Breast epithelium (tissue), 4 donors: ENCODE results near the gene ATAD1. TPM values are rescaled to one million over a fixed set of nuclear protein-coding genes. Genes with fewer than 3 reads are reported as not detected.

ENCODE experiments used
- DNase-seq, 2 donors: peaks; one replicate each; pipeline ENCODE4 v3.0.0-alpha.2; 2019; ENCODE audit warnings: low spot score in 2 of 2
- H3K27ac ChIP-seq, 2 donors: fragments of 200-600 bp; sonication (generic) in 1 of 2; one replicate each; pipeline ENCODE4 v1.5.1; 2016 to 2019; ENCODE audit warnings: mild to moderate bottlenecking in 1 of 2
- H3K27me3 ChIP-seq, 2 donors: fragments of 200-600 bp; sonication (generic) in 1 of 2; one replicate each; pipeline versions ENCODE4 v1.5.1 to v1.6.0; 2017 to 2019; ENCODE audit warnings: control low read depth in 1 of 2, mild to moderate bottlenecking in 1 of 2
- H3K36me3 ChIP-seq: fragments of 200-600 bp; one replicate; pipeline ENCODE4 v1.5.1; 2019
- H3K4me1 ChIP-seq, 2 donors: fragments of 200-600 bp; sonication (generic); one replicate each; pipeline ENCODE4 v1.5.1; 2016 to 2019; ENCODE audit warnings: control low read depth in 1 of 2
- H3K4me3 ChIP-seq, 3 donors: fragments of 200-600 bp; sonication (generic); 1 replicate in 2 of 3; 2 replicates in 1 of 3; pipeline ENCODE4 v1.5.1; 2016 to 2019; ENCODE audit warnings: mild to moderate bottlenecking in 3 of 3, moderate library complexity in 2 of 3
- H3K9me3 ChIP-seq, 2 donors: fragments of 200-600 bp; sonication (generic) in 1 of 2; one replicate each; pipeline ENCODE4 v1.5.1; 2016 to 2019; ENCODE audit warnings: control low read depth in 1 of 2
- CTCF ChIP-seq, 3 donors: fragments of 450-650 bp; IDR thresholded peaks; one replicate each; pipeline ENCODE4 v1.5.1; 2016 to 2017; ENCODE audit warnings: antibody characterized with exemption in 3 of 3, mild to moderate bottlenecking in 3 of 3, moderate library complexity in 3 of 3
- POLR2A ChIP-seq: fragments of 450-650 bp; IDR thresholded peaks from one replicate; pipeline ENCODE4 v1.6.1; 2016; ENCODE audit warnings: antibody characterized with exemption, mild to moderate bottlenecking, moderate library complexity
- POLR2AphosphoS5 ChIP-seq, 3 donors: sonication (generic); formaldehyde crosslinking; IDR thresholded peaks; one replicate each; pipeline ENCODE4 v1.6.1; 2017; ENCODE audit warnings: antibody characterized with exemption in 3 of 3
- intact Hi-C: fragments of 100-400 bp; cut with DNase I; formaldehyde crosslinking; loops from one replicate; pipeline ENCODE4 v1.15.1; 2023; ENCODE audit warnings: low total_unique reads
- total RNA-seq, 3 donors: library from RNA; depleted of rRNA; stranded (reverse); fragments of >200 nt; gene quantifications; one replicate each; pipeline ENCODE4 v1.1.0, GENCODE V29; 2016

ATAD1 gene
- total RNA-seq, 3 donors from 2014 or later: 40.6 to 49.6 (median 41.0) TPM

GRCh38 chr10:87782721-87783120 lies 35.3 kb downstream of the ATAD1 start:
- intact Hi-C loops: no loop called here
- Histone ChIP-seq H3K4me1 (no peaks in the 10 kb centered on the region), H3K27ac (no peak overlapping the region), H3K9me3 (no peaks in the 10 kb centered on the region), H3K4me3 (no peak overlapping the region), H3K36me3 (no peaks in the 10 kb centered on the region), H3K27me3 (no peaks in the 10 kb centered on the region)
- no peak for DNase-seq
- no peak for TF ChIP-seq POLR2A
- no peak for TF ChIP-seq POLR2AphosphoS5 (IDR thresholded peaks at IDR 0.05)
- TF ChIP-seq CTCF (IDR thresholded peaks at IDR 0.05): no peak

DNA sequence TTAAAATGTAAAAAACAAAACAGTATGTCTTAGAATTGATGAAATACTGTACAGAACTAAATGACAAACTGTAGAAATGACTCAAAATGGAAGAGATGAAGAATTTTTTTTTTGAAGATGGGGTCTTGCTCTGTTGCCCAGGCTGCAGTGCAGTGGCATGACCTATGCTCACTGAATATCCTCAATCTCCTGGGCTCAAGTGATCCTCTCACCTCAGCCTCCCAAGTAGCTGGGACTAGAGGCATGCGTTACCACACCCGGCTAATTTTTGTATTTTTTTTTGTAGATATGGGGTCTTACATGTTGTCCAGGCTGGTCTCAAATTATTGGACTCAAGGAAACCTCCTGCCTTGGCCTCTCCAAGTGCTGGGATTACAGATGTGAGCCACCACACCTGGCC lies 36.5 kb downstream of the ATAD1 start:
- H3K27me3 ChIP-seq: no peaks in the 10 kb centered on the region
- TF ChIP-seq POLR2AphosphoS5 (IDR thresholded peaks at IDR 0.05) (no peak), CTCF (IDR thresholded peaks at IDR 0.05) (no peak), POLR2A (no peak)
- H3K27ac ChIP-seq: no peak overlapping the region
- no peak for DNase-seq
- intact Hi-C loops: no loop called here
- no peak overlapping the region for H3K4me3 ChIP-seq
- H3K4me1 ChIP-seq: no peaks in the 10 kb centered on the region
- H3K36me3 ChIP-seq: no peaks in the 10 kb centered on the region
- no peaks in the 10 kb centered on the region for H3K9me3 ChIP-seq

DNA sequence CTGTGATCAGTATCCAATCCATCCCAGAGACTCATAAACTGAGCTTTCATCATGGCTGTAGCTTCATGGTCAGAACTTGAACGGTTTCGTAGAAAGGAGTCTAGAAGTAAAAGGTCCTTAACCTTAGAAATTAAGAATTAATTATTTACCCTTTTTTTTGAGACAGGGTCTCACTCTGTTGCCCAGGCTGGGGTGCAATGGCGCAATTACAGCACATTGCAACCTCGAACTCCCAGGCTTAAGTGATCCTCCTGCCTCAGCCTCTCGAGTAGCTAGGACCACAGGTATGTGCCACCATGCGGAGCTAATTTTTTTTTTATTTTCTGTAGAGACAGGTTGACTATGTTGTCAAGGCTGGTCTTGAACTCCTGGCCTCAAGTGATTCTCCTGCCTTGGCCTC lies 41.7 kb downstream of the ATAD1 start:
- Histone ChIP-seq H3K9me3 (no peaks in the 10 kb centered on the region), H3K27me3 (no peaks in the 10 kb centered on the region), H3K4me3 (no peak overlapping the region), H3K4me1 (no peaks in the 10 kb centered on the region), H3K27ac (no peak overlapping the region), H3K36me3 (no peaks in the 10 kb centered on the region)
- intact Hi-C loops: loop anchor here (10.0 kb wide), 1 partner anchor 758 kb away; no protein-coding TSS in a partner anchor
- no peak for DNase-seq
- TF ChIP-seq POLR2AphosphoS5 (IDR thresholded peaks at IDR 0.05) (no peak), POLR2A (no peak), CTCF (IDR thresholded peaks at IDR 0.05) (no peak)

GRCh38 chr10:87775766-87776165 lies 42.3 kb downstream of the ATAD1 start:
- TF ChIP-seq CTCF (IDR thresholded peaks at IDR 0.05): no peak
- TF ChIP-seq POLR2AphosphoS5 (IDR thresholded peaks at IDR 0.05): no peak
- no peak for TF ChIP-seq POLR2A
- H3K36me3 ChIP-seq: no peaks in the 10 kb centered on the region
- intact Hi-C loops: loop anchor here (10.0 kb wide), 1 partner anchor 759 kb away; no protein-coding TSS in a partner anchor
- H3K27me3 ChIP-seq: no peaks in the 10 kb centered on the region
- H3K4me3 ChIP-seq: no peak overlapping the region
- H3K27ac ChIP-seq: no peak overlapping the region
- DNase-seq: no peak
- no peaks in the 10 kb centered on the region for H3K4me1 ChIP-seq
- no peaks in the 10 kb centered on the region for H3K9me3 ChIP-seq

DNA sequence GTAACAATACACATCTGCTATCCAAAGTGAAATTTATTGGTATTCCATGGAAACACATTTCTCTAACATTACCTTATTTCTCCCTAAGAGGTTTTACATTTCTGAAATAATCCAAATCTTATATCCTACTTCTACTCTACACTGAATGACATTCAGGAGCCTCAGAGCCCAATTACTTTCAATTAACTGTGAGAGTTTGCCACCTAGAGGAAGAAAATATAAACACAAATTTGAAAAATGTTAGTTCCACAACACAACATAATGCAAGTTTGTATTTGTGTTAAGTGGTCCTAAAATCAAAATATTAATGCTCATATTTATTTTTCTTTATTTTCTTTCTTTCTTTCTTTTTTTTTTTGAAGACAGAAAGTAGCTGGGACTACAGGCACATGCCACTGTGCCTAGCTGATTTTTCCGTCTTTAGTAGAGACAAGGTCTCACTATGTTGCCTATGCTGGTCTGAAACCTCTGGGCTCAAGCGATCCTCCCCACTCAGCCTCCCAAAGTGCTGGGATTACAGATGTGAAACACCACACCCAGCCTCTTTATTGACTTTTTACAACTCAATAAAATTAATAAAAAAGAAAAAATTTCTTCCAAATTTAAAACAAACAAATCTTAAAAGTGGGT lies 46.0 kb downstream of the ATAD1 start:
- no peaks in the 10 kb centered on the region for H3K27me3 ChIP-seq
- DNase-seq: no peak
- TF ChIP-seq CTCF (IDR thresholded peaks at IDR 0.05) (peak; percentile 42 to 58 (median 48)), POLR2AphosphoS5 (IDR thresholded peaks at IDR 0.05) (no peak), POLR2A (no peak)
- H3K36me3 ChIP-seq: no peaks in the 10 kb centered on the region
- H3K4me3 ChIP-seq: no peak overlapping the region
- intact Hi-C loops: loop anchor here (10.0 kb wide), 1 partner anchor 763 kb away; no protein-coding TSS in a partner anchor
- H3K4me1 ChIP-seq: no peaks in the 10 kb centered on the region
- no peaks in the 10 kb centered on the region for H3K9me3 ChIP-seq
- no peak overlapping the region for H3K27ac ChIP-seq
